ENCODE data around the gene DNAH7.
"Not testable (repeated sequence)": the region's sequence is repeated elsewhere in the genome, so short reads cannot be mapped to it uniquely, and the experiment has no call there.

Gene DNAH7

DNA sequence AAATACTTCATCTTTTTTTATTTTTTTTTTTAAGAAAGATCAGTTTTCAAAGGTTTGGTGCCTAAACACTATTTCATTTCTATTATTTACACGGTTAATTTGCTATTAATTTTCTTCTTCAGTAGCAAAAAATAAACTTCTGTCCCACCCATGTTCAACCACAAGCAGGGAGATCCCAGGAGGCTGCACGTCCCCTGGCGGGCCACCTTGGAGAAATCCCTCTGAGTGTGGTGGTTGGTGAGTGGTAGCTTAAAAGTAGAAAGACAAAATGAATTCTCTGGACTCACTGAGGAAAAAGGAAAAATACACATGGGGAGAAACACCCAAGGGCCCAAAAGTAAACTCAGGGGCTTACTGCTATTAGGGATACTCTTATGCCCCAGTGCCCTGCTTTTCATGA lies 143.5 kb downstream of the DNAH7 start:
- H3K9me3 ChIP-seq (ENCODE audit: insufficient read depth, low read length): no peaks in the 10 kb centered on the region
- H3K9ac ChIP-seq (ENCODE audit: insufficient read length, low read depth): no peak overlapping the region
- TF ChIP-seq SUZ12 (IDR thresholded peaks at IDR 0.05; ENCODE audit: extremely low read depth, insufficient read depth, insufficient read length) (no peak), YY1 (IDR thresholded peaks at IDR 0.05; ENCODE audit: insufficient read depth, insufficient read length) (no peak), ZNF274 (IDR thresholded peaks at IDR 0.05; ENCODE audit: low read depth, low read length) (no peak)
- H3K4me1 ChIP-seq (ENCODE audit: insufficient read depth, insufficient read length): no peaks in the 10 kb centered on the region
- no peaks in the 10 kb centered on the region for H3K36me3 ChIP-seq (ENCODE audit: insufficient read depth, insufficient read length, low read length)
- H3K27me3 ChIP-seq (ENCODE audit: insufficient read depth, insufficient read length): no peaks in the 10 kb centered on the region
- DNase-seq (ENCODE audit: low read depth, low spot score): no peak
- no peak overlapping the region for H3K4me3 ChIP-seq (ENCODE audit: insufficient read length, low read depth)

DNA sequence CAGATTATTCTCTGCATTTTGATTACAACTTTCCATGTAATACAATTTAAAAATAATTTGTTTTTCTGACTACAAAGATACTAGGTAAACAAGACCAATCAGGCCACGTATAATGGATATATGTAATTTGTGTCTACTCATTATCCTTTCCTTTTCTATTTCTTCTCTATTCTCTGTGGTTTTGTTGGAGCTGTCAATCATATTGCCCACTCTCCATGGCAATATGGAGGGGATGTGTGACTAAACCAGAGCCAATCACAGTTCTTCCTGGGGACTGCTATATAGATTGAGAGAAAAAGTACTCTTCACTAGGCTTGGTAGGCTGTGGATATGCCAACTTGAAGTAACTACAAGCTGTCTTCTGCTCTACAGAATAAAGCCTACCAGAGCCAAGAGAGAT lies 144.7 kb downstream of the DNAH7 start:
- Histone ChIP-seq H3K9ac (ENCODE audit: insufficient read length, low read depth) (no peak overlapping the region), H3K4me3 (ENCODE audit: insufficient read length, low read depth) (no peak overlapping the region), H3K27me3 (ENCODE audit: insufficient read depth, insufficient read length) (no peaks in the 10 kb centered on the region), H3K9me3 (ENCODE audit: insufficient read depth, low read length) (no peaks in the 10 kb centered on the region), H3K36me3 (ENCODE audit: insufficient read depth, insufficient read length, low read length) (no peaks in the 10 kb centered on the region), H3K4me1 (ENCODE audit: insufficient read depth, insufficient read length) (no peaks in the 10 kb centered on the region)
- no peak for DNase-seq (ENCODE audit: low read depth, low spot score)
- TF ChIP-seq ZNF274 (IDR thresholded peaks at IDR 0.05; ENCODE audit: low read depth, low read length) (no peak), YY1 (IDR thresholded peaks at IDR 0.05; ENCODE audit: insufficient read depth, insufficient read length) (no peak), SUZ12 (IDR thresholded peaks at IDR 0.05; ENCODE audit: extremely low read depth, insufficient read depth, insufficient read length) (no peak)

DNA sequence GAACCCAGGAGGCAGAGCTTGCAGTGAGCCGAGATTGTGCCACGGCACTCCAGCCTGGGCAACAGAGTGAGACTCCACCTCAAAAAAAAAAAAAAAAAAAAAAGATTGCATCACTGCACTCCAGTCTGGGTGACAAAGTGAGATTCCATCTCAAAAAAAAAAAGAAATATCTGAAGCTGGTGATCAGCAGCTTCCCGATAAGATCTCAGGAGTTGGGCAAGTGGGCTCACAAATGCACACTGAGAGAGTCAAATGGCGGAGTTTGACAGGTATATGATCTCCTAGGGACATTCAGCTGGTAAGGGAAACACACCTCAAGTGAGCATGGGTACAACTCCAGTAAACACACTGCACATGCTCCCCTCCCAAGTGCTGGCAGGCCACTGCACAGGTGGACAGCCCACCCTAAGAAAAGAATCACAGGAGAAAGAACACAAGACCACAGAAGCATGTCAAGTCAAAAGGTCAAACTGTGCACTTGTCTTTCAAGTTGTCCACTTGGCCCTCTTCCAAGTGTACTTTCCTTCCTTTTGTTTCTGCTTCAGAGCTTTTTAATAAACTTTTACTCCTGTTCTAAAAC lies 151.5 kb downstream of the DNAH7 start:
- not testable (repeated sequence) for DNase-seq (ENCODE audit: low read depth, low spot score); H3K36me3 ChIP-seq (ENCODE audit: insufficient read depth, insufficient read length, low read length); H3K4me1 ChIP-seq (ENCODE audit: insufficient read depth, insufficient read length); H3K9me3 ChIP-seq (ENCODE audit: insufficient read depth, low read length); H3K27me3 ChIP-seq (ENCODE audit: insufficient read depth, insufficient read length); H3K4me3 ChIP-seq (ENCODE audit: insufficient read length, low read depth); H3K9ac ChIP-seq (ENCODE audit: insufficient read length, low read depth)

DNA sequence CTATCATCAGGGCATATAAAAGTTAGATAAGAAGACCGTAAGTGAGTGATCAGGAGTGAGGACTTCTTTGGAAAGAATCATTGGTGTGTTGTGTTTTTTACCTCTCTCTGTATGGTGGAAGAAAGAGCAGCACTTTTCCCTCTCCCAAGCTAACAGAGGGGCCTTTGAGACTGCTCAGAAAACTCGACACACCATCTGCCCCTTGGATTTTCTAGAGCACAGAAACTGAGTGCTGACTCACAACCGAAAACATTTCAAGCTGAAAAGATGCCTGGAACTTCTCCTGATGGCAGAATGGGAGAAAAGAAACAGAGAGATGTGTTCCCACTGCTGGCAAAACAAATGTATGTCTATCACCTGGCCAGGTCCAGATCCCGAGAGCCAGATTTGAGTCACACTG lies 156.6 kb downstream of the DNAH7 start:
- no peaks in the 10 kb centered on the region for H3K9me3 ChIP-seq (ENCODE audit: insufficient read depth, low read length)
- H3K36me3 ChIP-seq (ENCODE audit: insufficient read depth, insufficient read length, low read length): no peaks in the 10 kb centered on the region
- H3K4me3 ChIP-seq (ENCODE audit: insufficient read length, low read depth): no peak overlapping the region
- no peaks in the 10 kb centered on the region for H3K27me3 ChIP-seq (ENCODE audit: insufficient read depth, insufficient read length)
- no peak overlapping the region for H3K9ac ChIP-seq (ENCODE audit: insufficient read length, low read depth)
- H3K4me1 ChIP-seq (ENCODE audit: insufficient read depth, insufficient read length): no peaks in the 10 kb centered on the region
- no peak for DNase-seq (ENCODE audit: low read depth, low spot score)
- TF ChIP-seq ZNF274 (IDR thresholded peaks at IDR 0.05; ENCODE audit: low read depth, low read length): no peak
- TF ChIP-seq YY1 (IDR thresholded peaks at IDR 0.05; ENCODE audit: insufficient read depth, insufficient read length): no peak
- TF ChIP-seq SUZ12 (IDR thresholded peaks at IDR 0.05; ENCODE audit: extremely low read depth, insufficient read depth, insufficient read length): no peak

DNA sequence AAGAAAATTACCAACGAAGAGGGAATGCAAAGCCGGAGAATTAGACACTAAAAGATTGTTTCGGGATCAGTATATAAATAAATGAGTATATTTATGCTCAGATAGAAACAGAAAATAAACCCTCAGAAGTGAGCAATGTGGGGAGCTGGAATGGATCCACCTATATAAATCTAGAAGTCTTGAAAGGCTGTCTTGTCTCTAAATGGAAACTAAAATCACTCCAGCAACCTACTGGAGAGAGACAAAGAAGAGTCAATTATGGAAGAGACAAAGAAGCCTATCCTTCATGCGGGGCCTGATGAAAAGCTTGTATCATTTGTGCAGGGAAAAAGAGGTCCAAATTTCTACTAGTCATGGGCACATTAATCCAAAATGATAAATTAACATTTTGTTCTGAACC lies 158.1 kb downstream of the DNAH7 start:
- Histone ChIP-seq H3K36me3 (ENCODE audit: insufficient read depth, insufficient read length, low read length) (no peaks in the 10 kb centered on the region), H3K9me3 (ENCODE audit: insufficient read depth, low read length) (no peaks in the 10 kb centered on the region), H3K4me1 (ENCODE audit: insufficient read depth, insufficient read length) (no peaks in the 10 kb centered on the region)

DNA sequence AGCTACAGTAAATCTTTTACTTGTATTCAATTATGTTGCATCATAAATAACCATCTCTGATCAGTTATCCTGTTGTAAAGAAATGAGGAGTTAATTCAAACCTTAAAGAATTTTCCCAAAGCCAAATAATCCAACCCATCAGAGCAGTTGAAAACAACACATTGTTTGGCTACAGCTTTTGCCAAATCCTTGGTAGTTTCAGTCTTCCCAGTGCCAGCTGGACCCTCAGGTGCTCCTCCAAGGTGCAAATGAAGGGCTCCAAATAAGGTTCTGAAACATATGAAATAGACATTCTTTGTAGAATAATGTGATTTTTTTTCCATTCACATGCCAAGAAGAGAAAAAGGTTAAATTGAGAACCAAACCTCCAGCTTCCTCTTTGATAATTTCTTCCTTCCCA lies 158.7 kb downstream of the DNAH7 start:
- Histone ChIP-seq H3K27me3 (ENCODE audit: insufficient read depth, insufficient read length) (no peaks in the 10 kb centered on the region), H3K9ac (ENCODE audit: insufficient read length, low read depth) (no peak overlapping the region), H3K9me3 (ENCODE audit: insufficient read depth, low read length) (no peaks in the 10 kb centered on the region), H3K36me3 (ENCODE audit: insufficient read depth, insufficient read length, low read length) (no peaks in the 10 kb centered on the region), H3K4me1 (ENCODE audit: insufficient read depth, insufficient read length) (no peaks in the 10 kb centered on the region), H3K4me3 (ENCODE audit: insufficient read length, low read depth) (no peak overlapping the region)
- DNase-seq (ENCODE audit: low read depth, low spot score): no peak
- TF ChIP-seq YY1 (IDR thresholded peaks at IDR 0.05; ENCODE audit: insufficient read depth, insufficient read length) (no peak), ZNF274 (IDR thresholded peaks at IDR 0.05; ENCODE audit: low read depth, low read length) (no peak), SUZ12 (IDR thresholded peaks at IDR 0.05; ENCODE audit: extremely low read depth, insufficient read depth, insufficient read length) (no peak)

More for the DNA sequence above, 158.1 kb downstream of the DNAH7 start:
- Histone ChIP-seq H3K4me3 (ENCODE audit: insufficient read length, low read depth) (no peak overlapping the region), H3K9ac (ENCODE audit: insufficient read length, low read depth) (no peak overlapping the region), H3K27me3 (ENCODE audit: insufficient read depth, insufficient read length) (no peaks in the 10 kb centered on the region)
- DNase-seq (ENCODE audit: low read depth, low spot score): no peak
- TF ChIP-seq YY1 (IDR thresholded peaks at IDR 0.05; ENCODE audit: insufficient read depth, insufficient read length) (no peak), SUZ12 (IDR thresholded peaks at IDR 0.05; ENCODE audit: extremely low read depth, insufficient read depth, insufficient read length) (no peak), ZNF274 (IDR thresholded peaks at IDR 0.05; ENCODE audit: low read depth, low read length) (no peak)

DNA sequence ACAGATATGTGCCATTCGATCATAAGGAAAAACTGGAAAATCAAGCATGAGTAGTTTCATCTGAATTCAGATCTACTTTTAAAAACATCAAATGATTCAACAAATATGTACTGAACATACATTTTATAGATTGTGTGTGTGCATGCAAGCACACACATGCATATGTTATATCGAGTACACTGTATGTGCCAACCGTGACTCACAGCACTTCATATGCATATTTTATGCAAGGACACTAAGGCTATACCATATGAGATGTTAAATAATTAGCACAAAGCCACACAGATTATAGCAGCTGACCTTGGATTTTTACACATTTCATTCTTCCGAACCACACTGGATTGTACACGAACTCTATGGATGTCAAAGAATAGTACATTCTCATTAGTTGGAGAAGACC lies 161.2 kb downstream of the DNAH7 start:
- TF ChIP-seq YY1 (IDR thresholded peaks at IDR 0.05; ENCODE audit: insufficient read depth, insufficient read length) (no peak), SUZ12 (IDR thresholded peaks at IDR 0.05; ENCODE audit: extremely low read depth, insufficient read depth, insufficient read length) (no peak), ZNF274 (IDR thresholded peaks at IDR 0.05; ENCODE audit: low read depth, low read length) (no peak)
- no peaks in the 10 kb centered on the region for H3K9me3 ChIP-seq (ENCODE audit: insufficient read depth, low read length)
- H3K9ac ChIP-seq (ENCODE audit: insufficient read length, low read depth): no peak overlapping the region

DNA sequence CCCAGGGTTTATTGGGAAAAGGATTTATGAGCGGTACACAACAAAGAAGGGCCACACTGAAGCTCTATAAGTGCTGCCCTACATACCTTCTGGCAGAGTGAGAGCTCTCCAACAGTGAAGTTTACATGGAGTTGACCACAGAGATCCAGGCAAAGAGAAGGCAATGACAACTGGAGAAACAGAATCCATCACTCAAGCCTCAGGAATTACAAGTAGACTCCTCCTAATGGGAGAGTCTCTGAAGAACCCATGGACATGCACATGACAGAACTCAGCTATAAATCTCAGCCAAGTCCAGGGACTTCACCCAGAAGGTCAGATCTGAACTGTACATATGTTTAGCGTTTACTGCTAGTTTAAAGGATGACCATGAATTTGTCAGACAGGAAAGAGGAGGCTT lies 164.7 kb downstream of the DNAH7 start:
- TF ChIP-seq ZNF274 (IDR thresholded peaks at IDR 0.05; ENCODE audit: low read depth, low read length): no peak
- TF ChIP-seq SUZ12 (IDR thresholded peaks at IDR 0.05; ENCODE audit: extremely low read depth, insufficient read depth, insufficient read length): no peak
- Histone ChIP-seq H3K36me3 (ENCODE audit: insufficient read depth, insufficient read length, low read length) (no peaks in the 10 kb centered on the region), H3K4me3 (ENCODE audit: insufficient read length, low read depth) (no peak overlapping the region), H3K4me1 (ENCODE audit: insufficient read depth, insufficient read length) (no peaks in the 10 kb centered on the region), H3K9ac (ENCODE audit: insufficient read length, low read depth) (no peak overlapping the region), H3K9me3 (ENCODE audit: insufficient read depth, low read length) (no peaks in the 10 kb centered on the region), H3K27me3 (ENCODE audit: insufficient read depth, insufficient read length) (no peaks in the 10 kb centered on the region)
- DNase-seq (ENCODE audit: low read depth, low spot score): no peak

More for the DNA sequence above, 161.2 kb downstream of the DNAH7 start:
- Histone ChIP-seq H3K36me3 (ENCODE audit: insufficient read depth, insufficient read length, low read length) (no peaks in the 10 kb centered on the region), H3K27me3 (ENCODE audit: insufficient read depth, insufficient read length) (no peaks in the 10 kb centered on the region), H3K4me3 (ENCODE audit: insufficient read length, low read depth) (no peak overlapping the region), H3K4me1 (ENCODE audit: insufficient read depth, insufficient read length) (no peaks in the 10 kb centered on the region)
- no peak for DNase-seq (ENCODE audit: low read depth, low spot score)

All from NT2/D1 (cell line).